Measurements from ENCODE around the gene SYDE1. TPM values are rescaled to one million over a fixed set of nuclear protein-coding genes. Genes with fewer than 3 reads are reported as not detected.
A peak's percentile ranks its signal among the peaks of the same experiment; 100 is the strongest.

The SYDE1 gene
- total RNA-seq, 1 experiment from 2014 or later, result 15.0 TPM

DNA sequence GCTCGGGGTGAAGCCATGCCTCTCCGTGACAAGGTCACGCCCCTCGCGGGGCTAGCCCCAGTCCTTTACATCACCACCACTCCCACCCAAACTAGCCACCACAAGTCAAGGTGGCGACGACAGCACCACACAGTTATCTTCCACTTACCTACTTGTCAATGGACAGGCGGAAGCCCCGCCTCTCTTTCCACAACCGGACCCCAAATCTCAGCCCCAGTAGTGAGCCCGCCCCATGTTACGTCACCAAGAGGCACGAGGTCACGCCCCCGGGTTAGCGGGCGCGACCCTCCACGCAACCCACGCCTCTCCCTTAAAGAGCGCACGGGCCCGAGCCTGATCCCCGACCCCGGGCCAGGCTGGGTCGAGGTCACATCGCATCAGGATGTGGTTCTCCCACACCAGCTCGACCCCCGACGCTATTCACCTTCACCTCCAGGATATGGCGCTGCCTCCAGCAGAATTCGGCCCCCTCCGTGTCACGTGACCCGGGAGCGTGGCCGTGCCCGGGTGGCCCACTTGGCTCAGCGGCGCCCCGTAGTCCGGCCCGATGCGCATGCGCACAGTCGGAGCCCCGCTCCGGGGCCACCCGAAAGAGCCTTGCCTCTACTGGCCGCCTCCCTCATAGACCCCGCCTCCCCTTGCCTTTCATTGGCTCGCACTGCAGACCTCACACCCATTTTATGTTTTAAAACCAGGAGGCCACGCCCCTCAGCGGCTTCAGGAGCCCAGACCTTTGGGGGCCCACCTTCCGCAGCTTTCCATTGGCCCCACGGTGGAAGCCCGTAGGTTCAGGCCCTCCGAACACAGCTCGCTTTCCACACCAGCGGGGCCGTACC is 18.2 kb downstream of the SYDE1 start (continued):
- TF ChIP-seq, protein P1, sequence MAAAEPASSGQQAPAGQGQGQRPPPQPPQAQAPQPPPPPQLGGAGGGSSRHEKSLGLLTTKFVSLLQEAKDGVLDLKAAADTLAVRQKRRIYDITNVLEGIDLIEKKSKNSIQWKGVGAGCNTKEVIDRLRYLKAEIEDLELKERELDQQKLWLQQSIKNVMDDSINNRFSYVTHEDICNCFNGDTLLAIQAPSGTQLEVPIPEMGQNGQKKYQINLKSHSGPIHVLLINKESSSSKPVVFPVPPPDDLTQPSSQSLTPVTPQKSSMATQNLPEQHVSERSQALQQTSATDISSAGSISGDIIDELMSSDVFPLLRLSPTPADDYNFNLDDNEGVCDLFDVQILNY (CRISPR knock-in tag; IDR thresholded peaks at IDR 0.05), result peak; percentile 35; the same call in 1 of the 2 replicates
- TF ChIP-seq ZBTB21 (CRISPR knock-in tag; IDR thresholded peaks at IDR 0.05; ENCODE audit: borderline replicate concordance) (peak; percentile 21; the same call in 1 of the 2 replicates), GRHL2 (CRISPR knock-in tag; IDR thresholded peaks at IDR 0.05; ENCODE audit: insufficient replicate concordance, severe bottlenecking) (no peak), FOXK1 (CRISPR knock-in tag; IDR thresholded peaks at IDR 0.05) (no peak; the same call in 1 of the 2 replicates), ZNF263 (CRISPR knock-in tag; IDR thresholded peaks at IDR 0.05; ENCODE audit: low read depth) (no peak), OVOL2 (CRISPR knock-in tag; IDR thresholded peaks at IDR 0.05; ENCODE audit: borderline replicate concordance) (no peak)
- TF ChIP-seq, protein P2, sequence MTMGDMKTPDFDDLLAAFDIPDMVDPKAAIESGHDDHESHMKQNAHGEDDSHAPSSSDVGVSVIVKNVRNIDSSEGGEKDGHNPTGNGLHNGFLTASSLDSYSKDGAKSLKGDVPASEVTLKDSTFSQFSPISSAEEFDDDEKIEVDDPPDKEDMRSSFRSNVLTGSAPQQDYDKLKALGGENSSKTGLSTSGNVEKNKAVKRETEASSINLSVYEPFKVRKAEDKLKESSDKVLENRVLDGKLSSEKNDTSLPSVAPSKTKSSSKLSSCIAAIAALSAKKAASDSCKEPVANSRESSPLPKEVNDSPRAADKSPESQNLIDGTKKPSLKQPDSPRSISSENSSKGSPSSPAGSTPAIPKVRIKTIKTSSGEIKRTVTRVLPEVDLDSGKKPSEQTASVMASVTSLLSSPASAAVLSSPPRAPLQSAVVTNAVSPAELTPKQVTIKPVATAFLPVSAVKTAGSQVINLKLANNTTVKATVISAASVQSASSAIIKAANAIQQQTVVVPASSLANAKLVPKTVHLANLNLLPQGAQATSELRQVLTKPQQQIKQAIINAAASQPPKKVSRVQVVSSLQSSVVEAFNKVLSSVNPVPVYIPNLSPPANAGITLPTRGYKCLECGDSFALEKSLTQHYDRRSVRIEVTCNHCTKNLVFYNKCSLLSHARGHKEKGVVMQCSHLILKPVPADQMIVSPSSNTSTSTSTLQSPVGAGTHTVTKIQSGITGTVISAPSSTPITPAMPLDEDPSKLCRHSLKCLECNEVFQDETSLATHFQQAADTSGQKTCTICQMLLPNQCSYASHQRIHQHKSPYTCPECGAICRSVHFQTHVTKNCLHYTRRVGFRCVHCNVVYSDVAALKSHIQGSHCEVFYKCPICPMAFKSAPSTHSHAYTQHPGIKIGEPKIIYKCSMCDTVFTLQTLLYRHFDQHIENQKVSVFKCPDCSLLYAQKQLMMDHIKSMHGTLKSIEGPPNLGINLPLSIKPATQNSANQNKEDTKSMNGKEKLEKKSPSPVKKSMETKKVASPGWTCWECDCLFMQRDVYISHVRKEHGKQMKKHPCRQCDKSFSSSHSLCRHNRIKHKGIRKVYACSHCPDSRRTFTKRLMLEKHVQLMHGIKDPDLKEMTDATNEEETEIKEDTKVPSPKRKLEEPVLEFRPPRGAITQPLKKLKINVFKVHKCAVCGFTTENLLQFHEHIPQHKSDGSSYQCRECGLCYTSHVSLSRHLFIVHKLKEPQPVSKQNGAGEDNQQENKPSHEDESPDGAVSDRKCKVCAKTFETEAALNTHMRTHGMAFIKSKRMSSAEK (CRISPR knock-in tag; IDR thresholded peaks at IDR 0.05; ENCODE audit: borderline replicate concordance), result no peak
- TF ChIP-seq, protein P3, sequence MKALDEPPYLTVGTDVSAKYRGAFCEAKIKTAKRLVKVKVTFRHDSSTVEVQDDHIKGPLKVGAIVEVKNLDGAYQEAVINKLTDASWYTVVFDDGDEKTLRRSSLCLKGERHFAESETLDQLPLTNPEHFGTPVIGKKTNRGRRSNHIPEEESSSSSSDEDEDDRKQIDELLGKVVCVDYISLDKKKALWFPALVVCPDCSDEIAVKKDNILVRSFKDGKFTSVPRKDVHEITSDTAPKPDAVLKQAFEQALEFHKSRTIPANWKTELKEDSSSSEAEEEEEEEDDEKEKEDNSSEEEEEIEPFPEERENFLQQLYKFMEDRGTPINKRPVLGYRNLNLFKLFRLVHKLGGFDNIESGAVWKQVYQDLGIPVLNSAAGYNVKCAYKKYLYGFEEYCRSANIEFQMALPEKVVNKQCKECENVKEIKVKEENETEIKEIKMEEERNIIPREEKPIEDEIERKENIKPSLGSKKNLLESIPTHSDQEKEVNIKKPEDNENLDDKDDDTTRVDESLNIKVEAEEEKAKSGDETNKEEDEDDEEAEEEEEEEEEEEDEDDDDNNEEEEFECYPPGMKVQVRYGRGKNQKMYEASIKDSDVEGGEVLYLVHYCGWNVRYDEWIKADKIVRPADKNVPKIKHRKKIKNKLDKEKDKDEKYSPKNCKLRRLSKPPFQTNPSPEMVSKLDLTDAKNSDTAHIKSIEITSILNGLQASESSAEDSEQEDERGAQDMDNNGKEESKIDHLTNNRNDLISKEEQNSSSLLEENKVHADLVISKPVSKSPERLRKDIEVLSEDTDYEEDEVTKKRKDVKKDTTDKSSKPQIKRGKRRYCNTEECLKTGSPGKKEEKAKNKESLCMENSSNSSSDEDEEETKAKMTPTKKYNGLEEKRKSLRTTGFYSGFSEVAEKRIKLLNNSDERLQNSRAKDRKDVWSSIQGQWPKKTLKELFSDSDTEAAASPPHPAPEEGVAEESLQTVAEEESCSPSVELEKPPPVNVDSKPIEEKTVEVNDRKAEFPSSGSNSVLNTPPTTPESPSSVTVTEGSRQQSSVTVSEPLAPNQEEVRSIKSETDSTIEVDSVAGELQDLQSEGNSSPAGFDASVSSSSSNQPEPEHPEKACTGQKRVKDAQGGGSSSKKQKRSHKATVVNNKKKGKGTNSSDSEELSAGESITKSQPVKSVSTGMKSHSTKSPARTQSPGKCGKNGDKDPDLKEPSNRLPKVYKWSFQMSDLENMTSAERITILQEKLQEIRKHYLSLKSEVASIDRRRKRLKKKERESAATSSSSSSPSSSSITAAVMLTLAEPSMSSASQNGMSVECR (CRISPR knock-in tag; IDR thresholded peaks at IDR 0.05; ENCODE audit: borderline replicate concordance), result peak; percentile 64; the same call in 1 of the 2 replicates
- TF ChIP-seq, protein P4, sequence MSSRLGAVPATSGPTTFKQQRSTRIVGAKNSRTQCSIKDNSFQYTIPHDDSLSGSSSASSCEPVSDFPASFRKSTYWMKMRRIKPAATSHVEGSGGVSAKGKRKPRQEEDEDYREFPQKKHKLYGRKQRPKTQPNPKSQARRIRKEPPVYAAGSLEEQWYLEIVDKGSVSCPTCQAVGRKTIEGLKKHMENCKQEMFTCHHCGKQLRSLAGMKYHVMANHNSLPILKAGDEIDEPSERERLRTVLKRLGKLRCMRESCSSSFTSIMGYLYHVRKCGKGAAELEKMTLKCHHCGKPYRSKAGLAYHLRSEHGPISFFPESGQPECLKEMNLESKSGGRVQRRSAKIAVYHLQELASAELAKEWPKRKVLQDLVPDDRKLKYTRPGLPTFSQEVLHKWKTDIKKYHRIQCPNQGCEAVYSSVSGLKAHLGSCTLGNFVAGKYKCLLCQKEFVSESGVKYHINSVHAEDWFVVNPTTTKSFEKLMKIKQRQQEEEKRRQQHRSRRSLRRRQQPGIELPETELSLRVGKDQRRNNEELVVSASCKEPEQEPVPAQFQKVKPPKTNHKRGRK (CRISPR knock-in tag; IDR thresholded peaks at IDR 0.05; ENCODE audit: borderline replicate concordance), result no peak
- TF ChIP-seq, protein P5, sequence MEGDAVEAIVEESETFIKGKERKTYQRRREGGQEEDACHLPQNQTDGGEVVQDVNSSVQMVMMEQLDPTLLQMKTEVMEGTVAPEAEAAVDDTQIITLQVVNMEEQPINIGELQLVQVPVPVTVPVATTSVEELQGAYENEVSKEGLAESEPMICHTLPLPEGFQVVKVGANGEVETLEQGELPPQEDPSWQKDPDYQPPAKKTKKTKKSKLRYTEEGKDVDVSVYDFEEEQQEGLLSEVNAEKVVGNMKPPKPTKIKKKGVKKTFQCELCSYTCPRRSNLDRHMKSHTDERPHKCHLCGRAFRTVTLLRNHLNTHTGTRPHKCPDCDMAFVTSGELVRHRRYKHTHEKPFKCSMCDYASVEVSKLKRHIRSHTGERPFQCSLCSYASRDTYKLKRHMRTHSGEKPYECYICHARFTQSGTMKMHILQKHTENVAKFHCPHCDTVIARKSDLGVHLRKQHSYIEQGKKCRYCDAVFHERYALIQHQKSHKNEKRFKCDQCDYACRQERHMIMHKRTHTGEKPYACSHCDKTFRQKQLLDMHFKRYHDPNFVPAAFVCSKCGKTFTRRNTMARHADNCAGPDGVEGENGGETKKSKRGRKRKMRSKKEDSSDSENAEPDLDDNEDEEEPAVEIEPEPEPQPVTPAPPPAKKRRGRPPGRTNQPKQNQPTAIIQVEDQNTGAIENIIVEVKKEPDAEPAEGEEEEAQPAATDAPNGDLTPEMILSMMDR (IDR thresholded peaks at IDR 0.05), result no peak
- TF ChIP-seq, protein P6, sequence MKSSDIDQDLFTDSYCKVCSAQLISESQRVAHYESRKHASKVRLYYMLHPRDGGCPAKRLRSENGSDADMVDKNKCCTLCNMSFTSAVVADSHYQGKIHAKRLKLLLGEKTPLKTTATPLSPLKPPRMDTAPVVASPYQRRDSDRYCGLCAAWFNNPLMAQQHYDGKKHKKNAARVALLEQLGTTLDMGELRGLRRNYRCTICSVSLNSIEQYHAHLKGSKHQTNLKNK (CRISPR knock-in tag; IDR thresholded peaks at IDR 0.05), result no peak
- TF ChIP-seq, protein P7, sequence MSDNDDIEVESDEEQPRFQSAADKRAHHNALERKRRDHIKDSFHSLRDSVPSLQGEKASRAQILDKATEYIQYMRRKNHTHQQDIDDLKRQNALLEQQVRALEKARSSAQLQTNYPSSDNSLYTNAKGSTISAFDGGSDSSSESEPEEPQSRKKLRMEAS (CRISPR knock-in tag; IDR thresholded peaks at IDR 0.05), result peak; percentile 96
- TF ChIP-seq, protein P8, sequence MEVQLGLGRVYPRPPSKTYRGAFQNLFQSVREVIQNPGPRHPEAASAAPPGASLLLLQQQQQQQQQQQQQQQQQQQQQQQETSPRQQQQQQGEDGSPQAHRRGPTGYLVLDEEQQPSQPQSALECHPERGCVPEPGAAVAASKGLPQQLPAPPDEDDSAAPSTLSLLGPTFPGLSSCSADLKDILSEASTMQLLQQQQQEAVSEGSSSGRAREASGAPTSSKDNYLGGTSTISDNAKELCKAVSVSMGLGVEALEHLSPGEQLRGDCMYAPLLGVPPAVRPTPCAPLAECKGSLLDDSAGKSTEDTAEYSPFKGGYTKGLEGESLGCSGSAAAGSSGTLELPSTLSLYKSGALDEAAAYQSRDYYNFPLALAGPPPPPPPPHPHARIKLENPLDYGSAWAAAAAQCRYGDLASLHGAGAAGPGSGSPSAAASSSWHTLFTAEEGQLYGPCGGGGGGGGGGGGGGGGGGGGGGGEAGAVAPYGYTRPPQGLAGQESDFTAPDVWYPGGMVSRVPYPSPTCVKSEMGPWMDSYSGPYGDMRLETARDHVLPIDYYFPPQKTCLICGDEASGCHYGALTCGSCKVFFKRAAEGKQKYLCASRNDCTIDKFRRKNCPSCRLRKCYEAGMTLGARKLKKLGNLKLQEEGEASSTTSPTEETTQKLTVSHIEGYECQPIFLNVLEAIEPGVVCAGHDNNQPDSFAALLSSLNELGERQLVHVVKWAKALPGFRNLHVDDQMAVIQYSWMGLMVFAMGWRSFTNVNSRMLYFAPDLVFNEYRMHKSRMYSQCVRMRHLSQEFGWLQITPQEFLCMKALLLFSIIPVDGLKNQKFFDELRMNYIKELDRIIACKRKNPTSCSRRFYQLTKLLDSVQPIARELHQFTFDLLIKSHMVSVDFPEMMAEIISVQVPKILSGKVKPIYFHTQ (CRISPR knock-in tag; IDR thresholded peaks at IDR 0.05), result no peak
- TF ChIP-seq, protein P9, sequence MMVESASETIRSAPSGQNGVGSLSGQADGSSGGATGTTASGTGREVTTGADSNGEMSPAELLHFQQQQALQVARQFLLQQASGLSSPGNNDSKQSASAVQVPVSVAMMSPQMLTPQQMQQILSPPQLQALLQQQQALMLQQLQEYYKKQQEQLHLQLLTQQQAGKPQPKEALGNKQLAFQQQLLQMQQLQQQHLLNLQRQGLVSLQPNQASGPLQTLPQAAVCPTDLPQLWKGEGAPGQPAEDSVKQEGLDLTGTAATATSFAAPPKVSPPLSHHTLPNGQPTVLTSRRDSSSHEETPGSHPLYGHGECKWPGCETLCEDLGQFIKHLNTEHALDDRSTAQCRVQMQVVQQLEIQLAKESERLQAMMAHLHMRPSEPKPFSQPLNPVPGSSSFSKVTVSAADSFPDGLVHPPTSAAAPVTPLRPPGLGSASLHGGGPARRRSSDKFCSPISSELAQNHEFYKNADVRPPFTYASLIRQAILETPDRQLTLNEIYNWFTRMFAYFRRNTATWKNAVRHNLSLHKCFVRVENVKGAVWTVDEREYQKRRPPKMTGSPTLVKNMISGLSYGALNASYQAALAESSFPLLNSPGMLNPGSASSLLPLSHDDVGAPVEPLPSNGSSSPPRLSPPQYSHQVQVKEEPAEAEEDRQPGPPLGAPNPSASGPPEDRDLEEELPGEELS (CRISPR knock-in tag; IDR thresholded peaks at IDR 0.05), result no peak; the same call in 1 of the 2 replicates
